Measurements from ENCODE around the gene RALGAPA2. TPM values are rescaled to one million over a fixed set of nuclear protein-coding genes. Genes with fewer than 3 reads are reported as not detected.
A peak's percentile ranks its signal among the peaks of the same experiment; 100 is the strongest.

The RALGAPA2 gene
- 2.6 and 3.8 TPM in 2 replicates for total RNA-seq (2014; rRNA removed; shearing (Covaris generic))
- polyA plus RNA-seq (2016; fragmentation: Nextera tagmentation; extraction: Ambion mirVana), result 0.90 and 1.3 TPM in 2 replicates

- H3K9me2 ChIP-seq (ENCODE audit: insufficient read depth), result no peaks in the 10 kb centered on the region
- no peaks in the 10 kb centered on the region for H3K36me3 ChIP-seq (ENCODE audit: low read depth)
- peak within 1 kb of the TSS; percentile 83 for H3K4me3 ChIP-seq
- H3K9ac ChIP-seq, result peak within 1 kb of the TSS; percentile 73
- in situ Hi-C loops (cut with MboI), result no loop called here
- peak; percentile 99 for DNase-seq
- H3K27ac ChIP-seq, result peak within 1 kb of the TSS; percentile 33; the same call in 1 of the 2 replicates
- H3K79me2 ChIP-seq (ENCODE audit: insufficient read depth), result no peaks in the 10 kb centered on the region
- H3F3A ChIP-seq (ENCODE audit: insufficient read depth), result no peaks in the 10 kb centered on the region
- peak within 1 kb of the TSS; percentile 99 for H2AFZ ChIP-seq
- H3K9me3 ChIP-seq (ENCODE audit: low read depth), result no peaks in the 10 kb centered on the region
- H3K27me3 ChIP-seq (replicated peaks; ENCODE audit: insufficient read depth), result no peaks in the 10 kb centered on the region
- TF ChIP-seq EZH2phosphoT487 (IDR thresholded peaks at IDR 0.05; ENCODE audit: insufficient read depth, low read depth), result no peak
- TF ChIP-seq EZH2 (IDR thresholded peaks at IDR 0.05; ENCODE audit: insufficient read depth, poor library complexity, severe bottlenecking), result no peak
- WGBS, 2 experiments (ENCODE audit: low coverage in 1 of 2, low lambda C conversion rate in 2 of 2, missing lambda C conversion rate in 2 of 2), result 1% methylated on average over 44 to 55 of the region's 87 CpGs
- H3K4me2 ChIP-seq (ENCODE audit: unreplicated experiment), result peak within 1 kb of the TSS; percentile 88
- 0 out of 2 replicates have a peak, but pooled peaks cover 2% of the 10 kb centered on the region for H3K4me1 ChIP-seq (ENCODE audit: insufficient read depth)
- H4K20me1 ChIP-seq (ENCODE audit: insufficient read depth), result no peaks in the 10 kb centered on the region
Observed at GRCh38 chr20:20712474-20713243, at the start of gene RALGAPA2. Gene RALGAPA2 (minus strand): TSS chr20:20712644. CDS start chr20:20712480, 164 bp downstream.

DNA sequence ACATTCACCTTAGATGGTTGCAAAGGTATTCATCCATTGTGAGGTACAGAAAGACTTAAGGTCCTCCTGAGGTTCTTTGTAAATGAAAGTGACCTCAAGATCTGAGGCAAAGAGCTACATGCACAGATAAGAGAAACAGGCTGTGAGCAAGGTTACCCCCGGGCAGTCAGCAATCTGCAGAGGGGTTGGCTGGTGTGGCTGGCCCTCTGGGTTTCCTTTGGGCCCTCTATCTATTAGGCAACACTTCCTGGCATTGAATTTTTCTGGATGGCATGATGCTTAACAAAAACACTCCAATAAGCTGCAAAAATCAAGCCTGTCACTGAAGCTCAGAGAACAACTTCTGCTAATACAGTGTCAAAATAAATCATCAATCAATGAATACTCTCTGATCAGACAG lies 48.9 kb upstream of the RALGAPA2 start:
- H3K79me2 ChIP-seq (ENCODE audit: insufficient read depth), result no peaks in the 10 kb centered on the region
- no peak overlapping the region for H2AFZ ChIP-seq
- no peaks in the 10 kb centered on the region for H4K20me1 ChIP-seq (ENCODE audit: insufficient read depth)
- H3K9me2 ChIP-seq (ENCODE audit: insufficient read depth), result no peaks in the 10 kb centered on the region
- no peaks in the 10 kb centered on the region for H3K4me1 ChIP-seq (ENCODE audit: insufficient read depth)
- no peaks in the 10 kb centered on the region for H3K36me3 ChIP-seq (ENCODE audit: low read depth)
- 0 out of 2 replicates have a peak, but pooled peaks cover 4% of the 10 kb centered on the region for H3K27me3 ChIP-seq (replicated peaks; ENCODE audit: insufficient read depth)
- TF ChIP-seq EZH2 (IDR thresholded peaks at IDR 0.05; ENCODE audit: insufficient read depth, poor library complexity, severe bottlenecking) (no peak), EZH2phosphoT487 (IDR thresholded peaks at IDR 0.05; ENCODE audit: insufficient read depth, low read depth) (no peak)
- H3K4me3 ChIP-seq, result no peak overlapping the region
- in situ Hi-C loops (cut with MboI), result no loop called here
- H3F3A ChIP-seq (ENCODE audit: insufficient read depth), result no peaks in the 10 kb centered on the region
- WGBS, 2 experiments (ENCODE audit: low coverage in 1 of 2, low lambda C conversion rate in 2 of 2, missing lambda C conversion rate in 2 of 2), result 27 to 38% methylated on average over 1 of the region's 1 CpG
- no peak overlapping the region for H3K9ac ChIP-seq
- no peak overlapping the region for H3K27ac ChIP-seq
- no peak for DNase-seq
- H3K4me2 ChIP-seq (ENCODE audit: unreplicated experiment), result no peak overlapping the region
- H3K9me3 ChIP-seq (ENCODE audit: low read depth), result no peaks in the 10 kb centered on the region

- H2AFZ ChIP-seq, result no peak overlapping the region
- 0 out of 2 replicates have a peak, but pooled peaks cover 4% of the 10 kb centered on the region for H3K27me3 ChIP-seq (replicated peaks; ENCODE audit: insufficient read depth)
- in situ Hi-C loops (cut with MboI), result no loop called here
- H3K4me1 ChIP-seq (ENCODE audit: insufficient read depth), result no peaks in the 10 kb centered on the region
- no peak for DNase-seq
- no peak overlapping the region for H3K9ac ChIP-seq
- no peak overlapping the region for H3K27ac ChIP-seq
- no peak overlapping the region for H3K4me2 ChIP-seq (ENCODE audit: unreplicated experiment)
- no peak overlapping the region for H3K4me3 ChIP-seq
- H3K9me3 ChIP-seq (ENCODE audit: low read depth), result no peaks in the 10 kb centered on the region
- 14 to 15% methylated on average over 6 of the region's 6 CpGs for WGBS, 2 experiments (ENCODE audit: low coverage in 1 of 2, low lambda C conversion rate in 2 of 2, missing lambda C conversion rate in 2 of 2)
- no peaks in the 10 kb centered on the region for H3K79me2 ChIP-seq (ENCODE audit: insufficient read depth)
- H3K36me3 ChIP-seq (ENCODE audit: low read depth), result no peaks in the 10 kb centered on the region
- no peaks in the 10 kb centered on the region for H3F3A ChIP-seq (ENCODE audit: insufficient read depth)
- no peaks in the 10 kb centered on the region for H4K20me1 ChIP-seq (ENCODE audit: insufficient read depth)
- no peak for TF ChIP-seq EZH2 (IDR thresholded peaks at IDR 0.05; ENCODE audit: insufficient read depth, poor library complexity, severe bottlenecking)
- TF ChIP-seq EZH2phosphoT487 (IDR thresholded peaks at IDR 0.05; ENCODE audit: insufficient read depth, low read depth), result no peak
- no peaks in the 10 kb centered on the region for H3K9me2 ChIP-seq (ENCODE audit: insufficient read depth)
Observed at GRCh38 chr20:20759132-20759531, 46.7 kb upstream of the RALGAPA2 start.

GRCh38 chr20:20755674-20756319 lies 43.4 kb upstream of the RALGAPA2 start:
- WGBS, 2 experiments (ENCODE audit: low coverage in 1 of 2, low lambda C conversion rate in 2 of 2, missing lambda C conversion rate in 2 of 2), result 47 to 60% methylated on average over 6 of the region's 6 CpGs
- no peaks in the 10 kb centered on the region for H3K9me3 ChIP-seq (ENCODE audit: low read depth)
- no peak overlapping the region for H3K4me3 ChIP-seq
- no peak overlapping the region for H3K9ac ChIP-seq
- no peaks in the 10 kb centered on the region for H3K9me2 ChIP-seq (ENCODE audit: insufficient read depth)
- H3K36me3 ChIP-seq (ENCODE audit: low read depth), result no peaks in the 10 kb centered on the region
- no peaks in the 10 kb centered on the region for H3K79me2 ChIP-seq (ENCODE audit: insufficient read depth)
- 0 out of 2 replicates have a peak, but pooled peaks cover 3% of the 10 kb centered on the region for H3K27me3 ChIP-seq (replicated peaks; ENCODE audit: insufficient read depth)
- no peak overlapping the region for H2AFZ ChIP-seq
- TF ChIP-seq EZH2phosphoT487 (IDR thresholded peaks at IDR 0.05; ENCODE audit: insufficient read depth, low read depth) (no peak), EZH2 (IDR thresholded peaks at IDR 0.05; ENCODE audit: insufficient read depth, poor library complexity, severe bottlenecking) (no peak)
- H4K20me1 ChIP-seq (ENCODE audit: insufficient read depth), result no peaks in the 10 kb centered on the region
- H3F3A ChIP-seq (ENCODE audit: insufficient read depth), result no peaks in the 10 kb centered on the region
- no peak overlapping the region for H3K4me2 ChIP-seq (ENCODE audit: unreplicated experiment)
- no peaks in the 10 kb centered on the region for H3K4me1 ChIP-seq (ENCODE audit: insufficient read depth)
- no peak for DNase-seq
- no peak overlapping the region for H3K27ac ChIP-seq
- in situ Hi-C loops (cut with MboI), result no loop called here

Measured in GM23248 (cell line).